ENCODE data around the gene MAP3K5.

DNA sequence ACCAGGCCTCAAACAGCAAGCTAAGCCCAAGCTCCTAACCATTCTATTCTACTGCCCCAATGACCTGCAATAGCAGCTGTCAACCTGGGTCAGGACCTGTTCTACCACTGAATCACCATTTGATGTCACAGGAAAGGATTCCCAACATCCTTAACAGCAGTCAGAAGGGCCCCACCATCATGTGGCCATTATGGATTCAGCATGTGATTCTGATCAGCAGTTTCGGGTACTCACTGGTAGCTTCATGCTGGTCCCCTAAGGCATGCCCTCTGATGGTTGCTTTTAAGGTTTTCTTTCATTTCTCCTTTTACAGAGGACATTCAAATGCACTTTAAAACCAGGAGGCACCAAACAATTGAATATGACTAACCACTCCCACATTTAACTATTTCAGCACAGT, 204.8 kb downstream of the MAP3K5 start:
- TF ChIP-seq, protein P1, sequence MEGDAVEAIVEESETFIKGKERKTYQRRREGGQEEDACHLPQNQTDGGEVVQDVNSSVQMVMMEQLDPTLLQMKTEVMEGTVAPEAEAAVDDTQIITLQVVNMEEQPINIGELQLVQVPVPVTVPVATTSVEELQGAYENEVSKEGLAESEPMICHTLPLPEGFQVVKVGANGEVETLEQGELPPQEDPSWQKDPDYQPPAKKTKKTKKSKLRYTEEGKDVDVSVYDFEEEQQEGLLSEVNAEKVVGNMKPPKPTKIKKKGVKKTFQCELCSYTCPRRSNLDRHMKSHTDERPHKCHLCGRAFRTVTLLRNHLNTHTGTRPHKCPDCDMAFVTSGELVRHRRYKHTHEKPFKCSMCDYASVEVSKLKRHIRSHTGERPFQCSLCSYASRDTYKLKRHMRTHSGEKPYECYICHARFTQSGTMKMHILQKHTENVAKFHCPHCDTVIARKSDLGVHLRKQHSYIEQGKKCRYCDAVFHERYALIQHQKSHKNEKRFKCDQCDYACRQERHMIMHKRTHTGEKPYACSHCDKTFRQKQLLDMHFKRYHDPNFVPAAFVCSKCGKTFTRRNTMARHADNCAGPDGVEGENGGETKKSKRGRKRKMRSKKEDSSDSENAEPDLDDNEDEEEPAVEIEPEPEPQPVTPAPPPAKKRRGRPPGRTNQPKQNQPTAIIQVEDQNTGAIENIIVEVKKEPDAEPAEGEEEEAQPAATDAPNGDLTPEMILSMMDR (IDR thresholded peaks at IDR 0.05): no peak
- TF ChIP-seq POLR2A (IDR thresholded peaks at IDR 0.05): no peak

Measured in suprapubic skin (tissue), 3 donors.